Stimulated activated CD4-positive, alpha-beta T cell treated with anti-CD3 and anti-CD28 coated beads, Interleukin-12 subunit alpha, Interleukin-12 subunit beta, amount 100 ng/mL, for 48 hours (primary cell): ENCODE data around the gene PDE4C.
"Not testable (repeated sequence)": the region's sequence is repeated elsewhere in the genome, so short reads cannot be mapped to it uniquely, and the experiment has no call there.

ENCODE experiments used
- DNase-seq, 3 donors: peaks; one replicate each; pipeline ENCODE4 v3.0.0-alpha.2; 2020; ENCODE audit warnings: low read depth in 2 of 3, low spot score in 1 of 3

PDE4C gene

DNA sequence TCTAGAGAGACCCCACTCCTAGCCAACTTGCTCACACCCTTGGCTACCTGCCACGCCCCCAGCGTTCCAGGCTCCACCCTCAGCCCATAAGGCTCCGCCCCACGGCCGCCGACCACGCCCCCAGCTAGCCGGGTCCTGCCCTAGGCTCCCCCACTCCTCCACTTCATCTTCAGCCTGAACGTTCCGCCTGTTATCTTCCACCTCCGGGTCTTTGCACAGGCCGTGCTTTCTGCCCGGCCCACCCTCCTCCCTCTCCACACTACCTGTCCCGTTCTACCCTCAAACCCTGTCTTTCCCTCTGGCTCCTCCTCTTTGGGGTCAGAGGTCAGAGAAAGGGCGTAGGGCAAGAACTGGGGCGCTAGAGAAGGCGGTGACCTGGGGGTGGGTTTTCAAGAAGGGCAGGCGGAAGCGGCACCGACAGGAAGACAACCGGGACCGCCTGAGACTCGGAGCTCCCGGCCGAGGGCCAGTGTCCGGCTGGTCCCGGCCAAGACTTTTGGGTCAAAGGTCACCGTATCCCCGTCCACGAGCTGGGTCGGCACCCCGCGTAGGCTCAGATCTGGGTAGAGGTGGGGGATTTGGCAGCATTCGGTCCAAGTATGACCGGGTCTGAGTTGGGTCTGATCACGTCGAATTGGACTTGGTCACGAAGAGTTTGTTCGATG lies 2.2 kb downstream of the PDE4C start:
- peak in 2 of 3 donors; percentile 19 to 45 for DNase-seq

DNA sequence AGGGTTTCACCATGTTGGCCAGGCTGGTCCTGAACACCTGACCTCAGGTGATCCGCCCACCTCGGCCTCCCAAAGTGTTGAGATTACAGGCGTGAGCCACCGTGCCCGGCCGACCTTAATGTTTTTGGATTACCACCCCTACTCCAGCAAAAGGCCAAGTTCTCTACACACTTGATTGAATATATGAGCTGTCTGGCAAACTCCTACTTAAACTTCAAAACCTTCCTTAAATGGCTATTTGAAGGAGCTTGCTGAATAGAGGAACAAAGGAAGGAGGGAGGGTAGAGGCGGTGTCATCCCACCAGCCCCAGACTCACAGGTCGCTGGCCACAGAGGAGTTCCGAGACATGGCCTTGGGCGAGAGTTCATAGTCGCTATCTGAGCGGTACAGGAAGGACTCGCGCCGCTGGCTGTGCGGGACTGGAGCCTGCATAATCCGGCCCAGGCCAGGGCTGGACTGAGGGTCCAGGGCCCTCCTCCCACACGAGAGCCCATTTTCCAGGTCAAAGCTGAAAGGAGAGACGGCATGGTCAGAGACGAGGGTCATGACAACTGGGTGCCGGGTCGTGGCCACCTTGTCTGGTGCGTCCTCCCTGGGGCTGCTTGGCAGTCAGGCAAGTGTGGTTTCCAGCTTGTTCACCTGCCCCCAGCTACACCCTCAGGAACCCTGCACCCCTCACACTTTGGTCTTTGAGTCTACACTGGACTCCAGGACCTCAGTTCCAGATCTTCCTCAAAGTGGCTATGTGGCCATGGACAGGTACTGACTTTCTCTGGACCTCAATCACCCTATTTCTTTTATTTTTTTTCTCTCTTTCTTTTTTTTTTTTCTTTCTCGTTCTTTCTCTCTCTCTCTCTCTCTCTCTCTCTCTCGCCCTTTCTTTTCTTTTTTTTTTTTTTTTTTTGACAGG lies 4.2 kb downstream of the PDE4C start:
- DNase-seq, result no peak

- DNase-seq, result no peak
These were observed 5.5 kb downstream of the PDE4C start for GRCh38 chr19:18220632-18221275.

- DNase-seq, result no peak
These were observed 6.2 kb downstream of the PDE4C start for GRCh38 chr19:18219911-18220631.

DNA sequence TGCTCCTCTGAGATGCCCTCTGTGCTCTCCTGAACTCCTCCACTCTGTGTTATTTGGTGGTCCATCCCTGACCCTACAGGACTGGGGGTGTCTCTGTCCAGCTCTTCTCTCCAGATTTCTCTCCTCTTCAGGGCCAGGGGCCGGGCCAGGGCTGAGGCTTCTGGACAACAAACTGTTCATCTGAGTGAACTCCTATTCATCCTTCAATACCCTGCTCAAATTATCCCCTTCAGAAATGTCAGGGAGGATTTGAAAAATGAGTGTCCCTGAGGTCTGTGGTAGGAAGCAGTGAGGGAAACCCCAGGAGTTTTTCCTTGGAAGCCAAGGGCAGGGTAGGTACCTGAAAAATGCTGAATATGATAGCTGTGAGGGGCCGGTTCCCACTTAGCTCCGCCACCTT lies 7.6 kb downstream of the PDE4C start:
- DNase-seq, result no peak

- no peak for DNase-seq
These were observed 8.1 kb downstream of the PDE4C start for GRCh38 chr19:18218159-18218558.

GRCh38 chr19:18216789-18217188 lies 9.4 kb downstream of the PDE4C start:
- DNase-seq, result no peak

- DNase-seq, result no peak
These were observed 11.3 kb downstream of the PDE4C start for GRCh38 chr19:18214779-18215433.

DNA sequence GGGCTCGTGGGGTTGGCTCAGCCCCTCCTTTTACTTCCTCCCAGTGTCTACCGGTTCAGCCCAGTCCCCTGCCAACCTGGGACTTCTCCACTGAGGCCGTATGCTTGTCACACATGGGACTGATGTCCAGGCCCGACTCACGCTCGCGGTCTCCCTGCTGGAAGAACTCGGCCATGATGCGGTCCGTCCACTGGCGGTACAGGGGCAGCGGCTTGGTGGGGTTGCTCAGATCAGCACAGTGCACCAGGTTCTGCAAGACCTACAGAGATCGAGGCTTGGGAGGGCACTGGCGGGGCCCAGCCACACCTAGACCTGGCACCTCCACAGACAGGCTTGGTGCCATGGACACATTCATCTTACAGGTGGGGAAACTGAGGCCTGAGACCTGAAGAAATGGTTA lies 14.6 kb downstream of the PDE4C start:
- no peak for DNase-seq

DNA sequence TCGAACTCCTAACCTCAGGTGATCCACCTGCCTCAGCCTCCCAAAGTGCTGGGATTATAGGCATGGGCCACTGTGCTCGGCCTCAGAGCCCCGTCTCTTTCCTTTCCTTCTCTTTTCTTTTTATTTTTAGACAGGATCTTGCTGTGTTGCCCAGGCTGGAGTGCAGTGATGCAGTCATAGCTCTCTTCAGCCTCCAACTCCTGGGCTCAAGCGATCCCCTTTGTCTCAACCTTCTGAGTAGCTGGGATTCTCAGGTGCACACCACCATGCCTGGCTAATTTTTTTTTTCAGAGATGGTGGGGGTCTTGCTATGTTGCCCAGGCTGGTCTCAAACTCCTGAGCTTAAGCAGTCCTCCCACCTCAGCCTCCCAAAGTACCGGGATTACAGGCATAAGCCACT lies 16.3 kb downstream of the PDE4C start:
- not testable (repeated sequence) for DNase-seq

DNA sequence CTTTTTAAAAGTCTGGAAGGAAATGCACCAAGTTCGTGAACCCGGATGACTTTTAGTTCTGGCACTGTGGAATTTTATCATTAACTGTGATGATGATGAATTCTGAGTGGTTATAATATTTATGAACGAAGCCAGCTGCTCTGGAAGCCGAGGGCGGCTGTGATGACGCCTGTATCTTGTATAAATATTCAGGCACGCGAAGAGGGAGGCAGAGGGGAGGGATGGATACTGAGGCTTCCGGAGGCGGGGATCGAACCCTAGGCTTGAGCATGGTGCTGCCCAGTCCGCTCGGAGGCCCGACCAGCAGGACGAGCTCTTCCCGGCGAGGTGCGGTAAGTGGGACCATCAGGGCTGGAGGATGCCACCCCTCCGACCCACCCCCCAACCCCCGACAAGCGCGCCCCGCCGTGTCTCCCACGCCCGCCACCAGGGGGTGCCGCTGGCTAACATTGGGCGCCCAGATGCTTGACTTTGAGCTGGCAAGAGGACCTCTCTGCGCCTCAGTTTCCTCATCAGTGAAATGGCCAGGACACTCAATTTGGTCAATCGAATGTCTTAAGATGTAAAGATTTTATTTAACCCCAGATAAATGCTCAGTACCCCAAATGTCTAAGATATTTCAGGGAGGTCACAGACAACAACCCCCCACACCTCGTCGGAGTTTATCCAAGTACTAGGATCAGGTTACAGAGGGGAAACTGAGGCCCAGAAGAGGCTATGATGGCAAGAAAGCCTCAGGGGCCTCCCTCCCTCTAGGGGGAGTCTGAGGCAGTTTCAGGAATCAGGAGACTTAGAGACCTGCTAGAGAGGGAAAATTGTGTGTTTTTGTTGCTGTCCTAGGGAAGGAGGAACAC lies 17.9 kb downstream of the PDE4C start:
- peak in 1 of 3 donors; percentile 53 for DNase-seq

GRCh38 chr19:18206018-18206417 lies 20.2 kb downstream of the PDE4C start:
- DNase-seq, result no peak

GRCh38 chr19:18205200-18205892 lies 20.9 kb downstream of the PDE4C start:
- peak in 1 of 3 donors; percentile 19 for DNase-seq

GRCh38 chr19:18204394-18205199 lies 21.6 kb downstream of the PDE4C start:
- DNase-seq, result peak in 1 of 3 donors; percentile 66

DNA sequence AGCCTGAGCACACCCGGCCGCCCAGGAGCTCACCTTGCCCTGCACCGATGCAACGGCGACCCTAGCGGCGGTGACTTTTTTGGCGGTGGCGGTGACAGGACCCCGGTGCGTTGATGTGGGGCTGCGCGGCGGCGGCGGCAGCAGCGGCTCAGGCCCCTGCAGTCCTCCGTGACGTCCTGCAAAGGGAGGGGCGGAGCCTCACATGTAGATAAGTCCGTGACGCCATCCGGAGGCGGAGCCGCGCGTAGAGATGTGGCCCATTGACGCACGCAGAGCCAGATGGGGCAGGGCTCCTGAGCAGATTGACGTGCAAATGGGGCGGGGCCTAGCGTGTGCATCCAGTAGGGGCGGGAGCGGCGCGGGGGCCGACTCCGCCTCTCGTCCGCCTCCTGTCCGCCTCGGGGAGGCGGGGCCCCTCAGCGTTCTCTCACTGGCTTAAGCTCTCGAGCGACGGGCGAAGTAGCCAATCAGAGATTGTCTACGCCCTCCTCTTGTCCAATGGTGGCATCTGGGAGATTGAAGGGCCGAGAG lies 22.3 kb downstream of the PDE4C start, which contains the start of gene RAB3A:
TSS of gene RAB3A (minus strand) at position 180 of the 531 bp plus-strand sequence. CDS start 1,302 bp downstream, outside the sequence.
- peak; percentile 99 for DNase-seq

DNA sequence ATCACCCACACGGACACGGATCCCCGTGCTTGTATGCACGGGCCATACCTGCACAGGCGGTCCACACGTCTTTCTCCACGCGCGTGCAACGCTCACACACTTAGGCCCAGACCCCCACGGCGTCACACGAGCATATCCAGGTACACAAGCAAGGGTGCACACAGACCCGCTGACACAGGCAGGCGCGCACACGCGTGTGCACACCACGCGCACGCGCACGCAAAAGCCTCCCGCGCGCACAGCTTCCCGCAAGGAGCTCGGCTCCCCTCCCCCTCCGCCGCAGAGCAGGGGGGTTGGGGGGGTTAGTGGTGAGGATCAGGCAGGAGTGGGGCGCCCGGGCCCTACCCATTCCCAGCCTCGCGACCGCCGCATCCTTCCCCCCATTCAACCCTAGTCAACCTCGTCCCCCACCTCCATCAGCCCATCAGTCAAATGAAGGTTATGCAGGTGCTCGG lies 22.8 kb downstream of the PDE4C start:
- DNase-seq, result peak in 1 of 3 donors; percentile 22

- no peak for DNase-seq
These were observed 23.3 kb downstream of the PDE4C start for GRCh38 chr19:18202778-18203407.
